Inferior parietal cortex (tissue), 1 donor: ENCODE results near the gene ZNF768.

Experiments
- DNase-seq: peaks from one replicate; pipeline ENCODE4 v3.0.0-alpha.2; 2016; ENCODE audit errors: extremely low spot score

The ZNF768 gene

GRCh38 chr16:30526137-30526822 lies at the start of gene ZNF768:
Gene ZNF768, minus strand, starts transcription at chr16:30526566. Its CDS starts 153 bp downstream, at chr16:30526413.
- DNase-seq: peak; percentile 7

DNA sequence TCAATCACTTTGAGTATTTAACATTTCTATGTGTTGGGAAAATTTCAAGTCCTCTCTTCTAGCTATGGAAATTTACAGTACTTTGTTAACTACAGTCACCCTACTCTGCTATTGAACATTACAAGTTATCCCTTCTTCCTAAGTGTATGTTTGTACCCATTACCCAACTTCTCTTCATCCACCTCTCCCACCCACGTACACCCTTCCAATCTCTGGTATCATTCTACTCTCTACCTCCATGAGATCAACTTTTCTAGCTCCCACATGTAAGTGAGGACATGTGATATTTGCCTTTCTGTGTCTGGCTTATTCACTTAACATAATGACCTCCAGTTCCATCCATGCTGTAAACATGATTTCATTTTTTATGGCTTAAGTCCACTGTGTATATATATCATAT lies 48.3 kb upstream of the ZNF768 start:
- no peak for DNase-seq

DNA sequence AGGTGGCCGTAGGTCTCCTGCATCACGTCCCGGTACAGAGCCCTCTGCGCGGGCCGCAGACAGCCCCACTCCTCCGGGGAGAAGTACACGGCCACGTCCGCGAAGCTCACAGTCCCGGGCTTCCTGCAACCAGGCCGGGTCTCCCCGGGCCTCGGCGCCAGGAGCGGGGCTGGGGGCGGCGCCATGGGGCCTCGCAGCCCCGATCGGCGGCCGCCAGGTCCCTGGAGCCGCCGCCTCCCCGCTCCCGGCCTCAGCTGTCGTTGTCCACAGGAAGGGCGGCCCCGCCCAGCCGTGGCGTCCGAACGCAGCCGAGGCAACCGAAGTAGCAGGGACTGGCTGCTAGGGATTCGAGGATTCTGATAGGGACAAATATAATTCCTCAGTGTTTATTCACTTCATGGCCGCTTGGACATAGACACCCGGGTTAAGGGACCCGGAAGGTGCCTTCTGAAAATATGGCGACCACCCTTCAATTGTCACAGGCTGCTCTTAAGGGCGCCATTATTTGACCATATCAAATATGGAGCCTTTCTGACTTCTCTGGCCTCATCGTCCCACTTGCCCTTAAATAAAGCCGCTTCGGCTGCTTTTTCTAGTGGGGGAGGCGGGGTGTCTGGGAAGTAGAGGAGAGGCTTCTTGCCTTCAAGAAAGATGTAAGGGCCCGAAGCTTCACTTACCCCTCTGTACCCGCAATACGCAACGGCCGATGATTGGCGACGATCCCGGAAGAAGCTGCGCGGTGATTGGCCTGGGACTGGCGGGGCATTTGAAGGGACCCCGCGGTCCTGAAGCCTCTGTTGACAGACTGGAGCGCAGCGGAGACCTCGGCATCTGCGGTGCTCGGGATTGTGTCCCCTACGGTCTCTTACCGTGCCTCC lies 45.3 kb upstream of the ZNF768 start, which contains the start of gene ZNF688:
TSS of gene ZNF688 (minus strand) at position 270 of the 878 bp plus-strand sequence. CDS start at position 185, 85 bp downstream.
- peak; percentile 96 for DNase-seq

DNA sequence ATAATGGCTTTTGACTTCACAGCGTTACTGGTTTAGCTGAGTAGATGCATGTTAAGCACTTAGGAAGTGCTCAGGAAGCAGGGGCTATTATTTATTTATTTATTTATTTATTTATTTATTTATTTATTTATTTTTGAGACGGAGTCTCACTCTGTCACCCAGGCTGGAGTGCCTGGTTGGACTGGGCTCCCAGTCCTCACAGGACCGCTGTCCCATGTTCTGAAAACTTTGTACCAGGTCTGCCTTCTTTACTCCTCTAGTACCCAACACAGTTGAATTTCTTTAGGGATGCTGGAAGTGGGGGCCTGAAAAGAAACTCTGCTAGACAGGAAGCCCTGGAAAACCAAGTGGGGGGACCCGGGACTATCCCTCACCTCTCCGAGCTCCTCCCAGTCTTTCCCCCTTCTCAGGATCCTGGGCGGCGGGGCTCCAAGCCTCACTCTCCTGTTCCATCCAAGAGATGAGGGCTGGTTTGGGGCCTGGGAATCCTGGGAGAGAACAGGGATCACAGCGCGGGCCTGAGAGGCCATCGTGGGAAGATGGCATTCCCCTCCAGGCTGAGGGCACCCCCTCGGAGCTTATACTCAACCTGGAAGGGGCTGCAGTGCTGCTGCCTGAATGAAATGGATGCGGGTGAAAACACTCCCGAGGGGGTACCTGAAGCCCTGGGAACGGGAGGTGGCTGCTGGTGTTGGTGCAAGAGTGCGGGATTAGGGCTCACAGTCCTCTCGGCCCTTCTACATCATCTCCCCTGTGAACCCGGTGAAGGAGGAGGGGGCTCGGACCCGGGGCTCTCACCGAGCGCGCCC lies 44.5 kb upstream of the ZNF768 start:
- DNase-seq: peak; percentile 36

DNA sequence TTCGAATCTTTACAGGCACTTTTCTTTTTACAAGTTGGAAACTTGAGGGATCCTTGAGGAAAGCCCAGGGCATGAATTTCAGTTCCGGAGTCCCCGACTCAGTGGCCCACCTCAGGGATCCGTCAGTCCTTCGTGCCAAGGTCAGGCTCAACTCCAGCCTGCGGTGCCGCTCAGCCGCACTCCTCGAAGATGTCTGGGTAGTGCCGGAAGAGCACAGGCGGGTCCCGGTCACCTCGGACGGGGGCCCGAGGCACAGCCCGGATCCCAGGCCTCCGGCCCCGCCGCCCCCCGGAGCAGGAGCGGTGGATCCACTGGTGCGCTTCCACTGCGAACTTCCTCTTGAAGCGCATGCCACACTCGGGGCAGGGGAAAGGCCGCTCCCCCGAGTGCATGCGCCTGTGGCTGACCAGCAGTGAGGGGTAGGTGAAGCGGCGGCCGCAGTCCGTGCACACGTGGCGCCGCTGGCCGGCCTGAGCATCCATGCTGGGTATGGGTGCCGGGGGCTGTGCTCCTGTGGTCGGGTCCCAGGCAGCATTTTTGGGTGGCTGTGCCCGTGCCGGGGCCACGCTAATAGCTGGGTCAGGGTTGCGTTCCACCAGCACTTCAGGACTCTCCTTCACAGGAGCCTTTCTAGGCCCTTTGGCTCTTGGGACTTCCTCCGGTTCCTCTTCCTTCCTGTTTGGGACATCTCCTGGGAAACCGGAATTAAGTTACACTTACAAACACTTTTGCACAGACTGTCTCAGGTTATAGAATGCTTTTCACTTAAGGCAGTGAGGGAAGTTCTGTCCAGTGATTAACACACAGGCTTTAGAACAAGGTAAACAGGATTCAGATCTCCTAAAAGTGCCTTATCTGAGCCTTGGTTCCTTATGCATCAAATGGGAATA lies 43.6 kb upstream of the ZNF768 start:
- DNase-seq: no peak

DNA sequence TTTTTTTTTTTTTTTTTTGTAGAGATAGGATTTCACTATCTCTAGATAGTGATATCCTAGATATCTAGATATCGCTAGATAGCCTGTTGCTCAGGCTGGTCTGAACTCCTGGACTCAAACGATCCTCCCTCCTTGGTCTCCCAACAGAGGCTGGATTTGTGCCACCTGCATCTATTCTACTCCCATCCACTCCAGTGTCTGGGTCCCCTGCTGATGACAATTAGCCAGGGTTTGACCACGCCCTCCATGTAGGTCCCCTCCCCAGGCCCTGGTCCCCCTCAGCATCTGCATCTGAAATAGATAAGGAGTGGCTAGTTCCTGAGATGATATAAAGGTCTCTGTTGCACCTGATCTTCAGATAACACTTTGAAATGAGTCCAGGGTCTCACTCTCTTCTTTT lies 42.9 kb upstream of the ZNF768 start:
- no peak for DNase-seq

DNA sequence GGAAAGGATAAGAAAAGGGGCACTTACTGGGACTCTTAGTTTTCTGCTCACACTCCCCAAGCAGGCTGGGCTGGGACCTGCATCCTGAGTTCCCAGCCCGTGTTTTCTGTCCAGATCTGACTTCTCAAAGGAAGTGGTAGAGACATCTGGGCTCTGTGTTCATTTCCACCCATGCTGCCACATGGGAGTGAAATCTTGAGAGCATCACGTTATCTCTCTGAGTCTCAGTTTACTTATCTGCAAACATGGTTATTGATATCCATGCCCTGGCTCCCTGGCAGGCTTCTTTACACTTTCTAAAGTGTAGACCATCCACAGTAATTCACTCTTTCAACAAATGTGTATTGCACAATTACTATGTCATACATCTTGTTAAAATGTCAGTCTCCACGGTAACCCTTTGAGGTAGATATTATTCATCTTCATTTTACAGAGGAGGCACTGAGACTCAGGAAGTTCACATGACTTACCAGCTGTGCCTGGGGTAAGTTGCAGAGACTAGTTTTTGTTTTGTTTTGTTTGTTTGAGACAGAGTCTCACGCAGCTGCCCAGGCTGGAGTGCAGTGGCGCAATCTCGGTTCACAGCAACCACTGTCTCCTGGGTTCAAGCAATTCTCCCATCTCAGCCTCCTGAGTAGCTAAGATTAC lies 41.7 kb upstream of the ZNF768 start:
- no peak for DNase-seq

DNA sequence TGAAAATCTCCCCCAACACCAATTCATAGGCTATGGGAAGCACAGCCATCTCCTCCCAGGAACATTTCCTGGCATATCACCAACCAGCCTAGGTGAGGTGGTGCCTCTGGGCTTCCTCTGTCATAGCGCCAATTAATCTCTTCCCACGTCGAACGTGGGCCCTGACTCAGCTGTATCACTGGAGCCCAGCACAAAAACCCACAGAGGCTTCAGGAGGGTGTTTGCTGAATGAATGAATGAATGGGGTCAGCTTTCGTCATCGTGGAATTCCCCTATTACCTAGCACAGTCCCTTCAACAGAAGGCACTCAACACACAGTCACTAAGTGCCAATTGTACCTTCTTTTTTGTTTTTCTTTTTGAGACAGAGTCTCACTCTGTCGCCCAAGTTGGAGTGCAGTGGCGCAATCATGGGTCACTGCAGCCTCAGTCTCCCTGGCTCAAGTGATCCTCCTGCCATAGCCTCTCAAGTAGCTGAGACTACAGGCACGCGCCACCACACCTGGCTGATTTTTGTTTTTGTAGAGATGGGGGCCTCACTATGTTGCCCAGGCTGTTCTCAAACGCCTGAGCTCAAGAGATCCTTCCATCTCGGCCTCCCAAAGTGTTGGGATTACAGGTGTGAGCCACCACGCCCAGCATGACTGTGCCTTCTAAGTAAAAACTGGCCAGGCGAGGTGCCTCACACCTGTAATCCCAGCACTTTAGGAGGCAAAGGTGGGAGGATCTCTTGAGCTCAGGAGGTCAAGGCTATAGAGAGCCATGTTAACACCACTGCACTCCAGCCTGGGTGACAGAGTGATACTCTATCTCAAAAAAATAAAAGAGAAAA lies 41.0 kb upstream of the ZNF768 start:
- no peak for DNase-seq

DNA sequence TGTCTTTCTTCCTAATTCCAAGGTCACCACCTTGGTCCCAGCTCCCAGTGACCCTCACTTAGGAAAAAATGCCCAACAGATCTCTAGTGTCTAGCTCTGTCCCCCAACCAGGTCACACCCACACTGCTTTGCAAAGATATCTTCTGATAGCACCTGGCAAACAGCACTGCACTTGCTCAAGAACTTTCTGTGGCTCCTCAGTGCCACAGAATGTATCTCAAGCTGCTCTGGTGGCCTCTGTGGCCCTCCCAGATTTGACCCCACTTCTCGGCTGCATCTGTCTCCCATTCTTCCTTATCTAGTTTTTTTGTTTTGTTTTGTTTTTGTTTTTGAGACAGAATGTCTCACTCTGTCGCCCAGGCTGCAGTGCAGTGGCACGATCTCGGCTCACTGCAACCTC lies 40.2 kb upstream of the ZNF768 start:
- no peak for DNase-seq

DNA sequence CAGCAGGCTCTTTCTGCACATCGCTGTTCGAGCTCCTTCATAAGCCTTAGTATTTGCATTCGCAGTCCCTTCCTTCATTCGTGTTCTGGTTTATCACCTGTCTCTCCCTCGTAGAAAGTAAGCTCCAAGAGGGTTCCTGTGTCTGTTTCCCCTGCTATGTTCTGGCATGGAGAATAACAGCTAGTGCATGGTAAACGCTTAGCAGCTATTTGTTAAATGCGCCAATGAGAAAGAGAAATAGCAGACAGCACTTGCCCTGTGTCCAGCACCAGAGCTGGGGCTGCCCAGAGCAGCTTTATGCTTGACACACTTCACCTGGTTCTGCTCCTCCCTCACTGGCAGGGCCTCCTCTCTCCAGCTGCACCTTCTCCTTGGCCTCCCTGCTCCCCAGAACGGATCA lies 39.6 kb upstream of the ZNF768 start:
- no peak for DNase-seq

DNA sequence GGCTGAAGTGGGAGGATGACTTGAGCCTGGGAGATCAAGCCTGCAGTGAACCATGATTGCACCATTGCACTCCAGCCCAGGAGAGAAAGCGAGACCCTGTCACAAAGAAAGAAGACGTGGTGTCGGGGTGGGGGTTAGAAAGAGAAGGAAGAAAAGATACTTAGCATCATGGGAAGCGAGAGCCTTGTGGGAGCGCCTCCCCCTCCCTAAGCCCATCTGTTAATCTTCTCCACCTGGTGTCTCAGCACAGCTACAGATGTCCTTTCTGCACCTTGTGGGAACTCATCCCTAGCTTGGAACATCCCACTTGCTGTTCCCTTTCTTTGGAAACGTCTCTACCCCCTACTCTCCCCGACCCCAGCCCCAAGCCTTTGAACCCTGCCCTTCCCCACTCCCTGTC lies 39.2 kb upstream of the ZNF768 start:
- DNase-seq: no peak

DNA sequence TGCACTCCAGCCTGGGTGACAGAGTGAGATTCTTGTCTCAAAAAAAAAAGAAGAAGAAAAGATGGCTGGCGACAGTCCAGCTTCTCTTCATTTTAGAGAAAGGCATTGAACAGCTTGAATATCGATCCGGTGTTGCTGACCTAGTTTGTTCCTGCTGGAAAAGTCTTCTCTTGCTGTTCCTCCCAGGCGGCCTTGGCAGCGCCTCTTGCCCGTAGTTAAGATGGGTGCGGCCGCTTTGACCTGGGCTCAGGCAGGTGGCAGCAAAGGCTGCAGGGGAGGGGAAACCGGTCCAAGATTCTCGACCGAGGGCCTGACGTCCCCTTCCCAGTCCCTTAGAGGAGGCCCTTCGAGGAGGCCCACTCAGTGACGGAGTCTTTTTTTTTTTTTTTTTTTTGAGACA lies 35.7 kb upstream of the ZNF768 start:
- DNase-seq: no peak

DNA sequence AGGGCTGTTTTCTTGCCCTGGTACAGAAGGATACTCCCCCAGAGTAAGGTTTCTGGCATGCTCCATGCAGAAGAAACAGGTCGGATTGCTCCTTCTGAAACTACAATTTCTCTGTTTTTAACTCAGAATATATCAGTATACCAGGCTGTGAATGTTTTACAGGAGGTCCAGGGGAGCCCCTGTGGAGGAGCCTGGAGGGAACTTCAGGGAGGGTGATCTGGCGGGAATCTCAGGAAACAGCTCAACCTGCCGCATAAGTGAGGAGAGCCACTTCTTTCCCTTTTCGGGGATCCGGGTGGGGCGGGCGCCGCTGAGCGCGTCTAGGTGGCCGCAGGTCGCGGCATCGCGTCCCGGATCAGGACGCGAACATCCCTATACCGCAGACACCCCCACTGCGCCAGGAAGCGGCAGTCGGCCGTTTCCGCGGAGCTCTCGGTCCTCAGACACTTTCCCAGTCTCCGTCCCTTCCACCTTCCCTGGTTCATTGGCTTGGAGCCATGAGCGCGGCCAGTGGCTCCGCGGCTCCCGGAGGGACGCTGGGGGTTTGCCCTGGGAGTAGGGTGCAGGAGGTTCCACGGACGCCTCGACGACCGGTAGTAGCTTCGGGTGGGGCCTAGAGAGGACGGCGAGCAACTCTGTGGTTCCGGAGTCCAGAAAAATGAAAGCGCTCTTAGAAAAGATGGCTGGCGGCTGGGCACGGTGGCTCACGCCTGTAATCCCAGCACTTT lies 34.9 kb upstream of the ZNF768 start:
- DNase-seq: no peak

GRCh38 chr16:30559690-30560089 lies 33.3 kb upstream of the ZNF768 start:
- DNase-seq: no peak

- no peak for DNase-seq
Measured at GRCh38 chr16:30558789-30559377, 32.5 kb upstream of the ZNF768 start.

- peak; percentile 98 for DNase-seq
Measured at GRCh38 chr16:30557957-30558788, 31.8 kb upstream of the ZNF768 start, which contains the start of gene ZNF764. Gene ZNF764, minus strand, starts transcription at chr16:30558374. Its CDS starts 192 bp downstream, at chr16:30558182.

DNA sequence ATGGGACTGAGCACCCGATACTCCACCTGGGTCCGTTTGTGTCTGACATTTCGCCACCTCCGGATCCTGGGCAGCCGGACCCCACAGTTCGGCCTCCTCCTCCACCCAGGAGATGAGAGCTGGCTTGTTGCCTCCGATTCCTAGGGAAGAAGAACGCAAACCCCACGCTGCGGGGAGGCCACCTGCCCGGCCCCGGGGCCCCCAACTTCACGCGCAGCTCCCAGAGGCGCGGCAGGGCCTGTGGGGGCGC lies 31.3 kb upstream of the ZNF768 start:
- DNase-seq: no peak

GRCh38 chr16:30556125-30556473 lies 29.7 kb upstream of the ZNF768 start:
- DNase-seq: no peak
